ENCODE measurements around the gene IL1A.

Gene IL1A

DNA sequence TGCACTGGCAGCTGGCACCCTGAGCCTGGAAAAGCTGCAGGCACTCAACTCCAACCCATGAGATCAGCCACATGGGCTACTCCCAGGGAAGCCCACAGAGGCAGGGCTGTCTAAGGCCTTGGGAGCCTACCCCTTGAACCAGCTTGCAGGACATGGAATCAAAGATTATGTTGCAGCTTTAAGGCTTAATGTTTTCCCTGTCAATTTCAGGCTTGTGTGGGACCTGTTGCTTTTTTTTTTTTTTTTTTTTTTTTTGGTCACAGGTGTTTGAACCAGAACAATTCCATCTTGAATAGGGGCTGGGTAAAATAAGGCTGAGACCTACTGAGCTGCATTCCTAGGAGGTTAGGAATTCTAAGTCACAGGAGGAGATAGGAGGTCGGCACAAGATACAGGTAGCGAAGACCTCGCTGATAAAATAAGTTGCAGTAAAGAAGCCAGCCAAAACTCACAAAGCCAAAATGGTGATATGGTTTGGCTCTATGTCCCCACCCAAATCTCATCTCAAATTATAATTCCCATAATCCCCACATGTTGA lies 7.5 kb upstream of the IL1A start:
- TF ChIP-seq, protein P1, sequence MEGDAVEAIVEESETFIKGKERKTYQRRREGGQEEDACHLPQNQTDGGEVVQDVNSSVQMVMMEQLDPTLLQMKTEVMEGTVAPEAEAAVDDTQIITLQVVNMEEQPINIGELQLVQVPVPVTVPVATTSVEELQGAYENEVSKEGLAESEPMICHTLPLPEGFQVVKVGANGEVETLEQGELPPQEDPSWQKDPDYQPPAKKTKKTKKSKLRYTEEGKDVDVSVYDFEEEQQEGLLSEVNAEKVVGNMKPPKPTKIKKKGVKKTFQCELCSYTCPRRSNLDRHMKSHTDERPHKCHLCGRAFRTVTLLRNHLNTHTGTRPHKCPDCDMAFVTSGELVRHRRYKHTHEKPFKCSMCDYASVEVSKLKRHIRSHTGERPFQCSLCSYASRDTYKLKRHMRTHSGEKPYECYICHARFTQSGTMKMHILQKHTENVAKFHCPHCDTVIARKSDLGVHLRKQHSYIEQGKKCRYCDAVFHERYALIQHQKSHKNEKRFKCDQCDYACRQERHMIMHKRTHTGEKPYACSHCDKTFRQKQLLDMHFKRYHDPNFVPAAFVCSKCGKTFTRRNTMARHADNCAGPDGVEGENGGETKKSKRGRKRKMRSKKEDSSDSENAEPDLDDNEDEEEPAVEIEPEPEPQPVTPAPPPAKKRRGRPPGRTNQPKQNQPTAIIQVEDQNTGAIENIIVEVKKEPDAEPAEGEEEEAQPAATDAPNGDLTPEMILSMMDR (IDR thresholded peaks at IDR 0.05; ENCODE audit: low read depth, low read length), result no peak
- DNase-seq, result no peak
- Histone ChIP-seq H3K27ac (no peak overlapping the region), H3K9me3 (ENCODE audit: severe bottlenecking) (no peaks in the 10 kb centered on the region), H3K4me3 (ENCODE audit: low read depth, low read length) (no peak overlapping the region), H3K27me3 (ENCODE audit: insufficient read depth, low read depth, severe bottlenecking) (no peaks in the 10 kb centered on the region), H3K36me3 (no peaks in the 10 kb centered on the region)

DNA sequence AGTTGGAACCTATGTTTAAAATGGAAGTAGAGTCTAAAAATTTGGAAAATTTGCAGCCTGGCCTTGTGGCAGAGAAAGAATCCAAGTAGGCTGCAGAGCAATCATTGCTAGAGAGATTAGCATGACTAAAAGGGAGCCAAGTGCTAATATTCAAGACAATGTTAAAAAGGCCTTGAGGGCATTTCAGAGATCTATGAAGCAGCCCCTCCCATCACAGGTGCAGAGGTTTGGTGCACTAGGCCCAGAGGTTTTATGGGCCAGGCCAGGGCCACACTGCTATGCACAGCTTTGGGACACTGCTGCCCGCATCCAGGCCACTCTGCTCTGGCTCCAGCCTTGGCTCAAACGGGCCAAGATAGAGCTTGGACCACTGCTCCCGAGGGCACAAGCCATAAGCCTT lies 6.7 kb upstream of the IL1A start:
- TF ChIP-seq, protein P1 (IDR thresholded peaks at IDR 0.05; ENCODE audit: low read depth, low read length), result no peak
- no peaks in the 10 kb centered on the region for H3K9me3 ChIP-seq (ENCODE audit: severe bottlenecking)
- no peaks in the 10 kb centered on the region for H3K36me3 ChIP-seq
- DNase-seq, result no peak
- no peaks in the 10 kb centered on the region for H3K27me3 ChIP-seq (ENCODE audit: insufficient read depth, low read depth, severe bottlenecking)
- no peak overlapping the region for H3K4me3 ChIP-seq (ENCODE audit: low read depth, low read length)
- no peak overlapping the region for H3K27ac ChIP-seq

DNA sequence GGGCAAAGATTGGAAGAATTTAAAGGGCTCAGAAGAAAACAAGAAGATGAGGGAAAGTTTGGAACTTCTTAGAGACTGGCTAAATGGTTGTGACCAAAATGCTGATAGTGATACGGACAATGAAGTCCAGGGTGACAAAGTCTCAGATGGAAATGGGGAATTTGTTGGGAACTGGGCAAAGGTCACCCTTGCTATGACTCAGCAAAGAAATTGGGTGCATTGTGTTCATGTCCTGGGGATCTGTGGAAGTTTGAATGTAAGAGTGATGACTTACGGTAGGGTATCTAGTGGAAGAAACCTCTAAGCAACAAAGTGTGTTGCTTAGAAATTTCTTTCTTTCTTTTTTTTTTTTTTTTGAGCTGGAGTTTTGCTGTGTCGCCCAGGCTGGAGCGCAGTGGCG lies 6.0 kb upstream of the IL1A start:
- Histone ChIP-seq H3K36me3 (no peaks in the 10 kb centered on the region), H3K4me3 (ENCODE audit: low read depth, low read length) (no peak overlapping the region), H3K27ac (no peak overlapping the region), H3K9me3 (ENCODE audit: severe bottlenecking) (no peaks in the 10 kb centered on the region), H3K27me3 (ENCODE audit: insufficient read depth, low read depth, severe bottlenecking) (no peaks in the 10 kb centered on the region)
- DNase-seq, result no peak
- TF ChIP-seq, protein P1 (IDR thresholded peaks at IDR 0.05; ENCODE audit: low read depth, low read length), result no peak

DNA sequence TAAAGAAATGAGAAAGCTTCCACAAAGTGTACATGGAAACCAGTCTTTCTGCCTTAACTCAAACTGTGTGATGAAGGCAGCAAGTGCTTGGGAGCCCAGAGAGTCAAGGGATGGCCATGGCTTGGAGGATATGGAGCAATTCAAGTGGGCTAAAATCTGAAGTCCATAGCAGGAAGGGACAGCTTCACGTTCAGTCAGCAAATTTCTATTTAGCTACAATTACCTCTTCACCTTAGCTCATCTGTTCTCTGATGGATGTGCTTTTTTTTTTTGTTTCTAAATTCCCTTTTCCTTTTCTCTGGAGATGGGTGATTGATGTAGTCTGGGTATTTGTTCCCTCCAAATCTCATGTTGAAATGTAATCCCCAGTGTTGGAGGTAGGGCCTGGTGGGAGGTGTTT lies 4.9 kb upstream of the IL1A start:
- no peak overlapping the region for H3K27ac ChIP-seq
- H3K9me3 ChIP-seq (ENCODE audit: severe bottlenecking), result no peaks in the 10 kb centered on the region
- H3K4me3 ChIP-seq (ENCODE audit: low read depth, low read length), result no peak overlapping the region
- H3K36me3 ChIP-seq, result no peaks in the 10 kb centered on the region
- no peak for DNase-seq
- TF ChIP-seq, protein P1 (IDR thresholded peaks at IDR 0.05; ENCODE audit: low read depth, low read length), result no peak
- H3K27me3 ChIP-seq (ENCODE audit: insufficient read depth, low read depth, severe bottlenecking), result no peaks in the 10 kb centered on the region

DNA sequence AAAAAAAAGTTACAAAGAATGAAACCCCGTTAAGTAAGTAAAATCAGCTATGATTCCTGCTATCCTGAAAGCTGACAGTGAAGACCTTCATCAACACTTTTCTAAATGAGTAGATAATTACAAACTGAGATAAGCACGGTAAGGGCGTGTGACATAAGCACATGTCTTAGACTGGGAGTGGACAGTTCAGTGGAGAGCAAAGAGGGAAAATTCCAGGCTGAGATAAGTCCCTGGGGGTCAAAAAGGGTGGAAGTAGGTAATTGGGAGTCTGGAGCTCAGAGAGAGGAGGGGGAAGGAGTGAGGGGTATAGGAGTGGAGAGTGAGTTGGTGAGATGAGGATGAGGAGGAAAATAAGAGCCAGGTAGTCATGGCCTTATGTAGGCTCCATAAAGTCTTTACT lies 4.4 kb upstream of the IL1A start:
- Histone ChIP-seq H3K9me3 (ENCODE audit: severe bottlenecking) (no peaks in the 10 kb centered on the region), H3K4me3 (ENCODE audit: low read depth, low read length) (no peak overlapping the region), H3K36me3 (no peaks in the 10 kb centered on the region), H3K27me3 (ENCODE audit: insufficient read depth, low read depth, severe bottlenecking) (no peaks in the 10 kb centered on the region), H3K27ac (no peak overlapping the region)
- no peak for DNase-seq
- TF ChIP-seq, protein P1 (IDR thresholded peaks at IDR 0.05; ENCODE audit: low read depth, low read length), result no peak

DNA sequence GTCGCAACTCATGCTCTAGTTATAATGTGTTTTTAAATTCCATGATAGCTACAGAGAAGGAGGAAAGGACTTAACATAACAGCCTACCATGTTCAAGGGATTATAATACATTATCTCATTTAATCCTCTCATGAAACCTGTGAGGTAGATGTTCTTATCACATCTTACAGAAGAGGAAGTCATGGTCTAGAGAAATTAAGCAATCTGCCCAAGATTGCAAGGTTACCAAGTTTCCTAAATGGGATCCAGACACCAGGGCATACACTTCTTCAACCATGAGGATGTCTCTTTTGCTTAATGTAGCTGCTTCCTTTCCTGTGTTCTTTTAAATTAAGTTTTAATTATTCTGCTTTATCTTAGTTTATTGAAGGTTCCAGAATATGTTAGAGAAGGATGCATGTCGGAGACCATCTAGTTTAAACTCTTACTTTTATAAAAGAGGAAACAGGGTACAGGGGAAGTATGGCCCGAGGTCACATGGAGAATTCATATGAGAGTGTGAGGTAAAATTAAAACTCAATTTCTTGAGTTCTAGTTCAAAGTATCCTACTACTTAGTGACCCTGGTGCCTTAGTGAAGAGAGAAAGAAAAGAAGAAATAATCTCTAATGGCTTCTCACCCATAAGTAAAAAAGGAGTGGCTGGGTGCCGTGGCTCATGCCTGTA lies 3.6 kb upstream of the IL1A start:
- TF ChIP-seq, protein P1 (IDR thresholded peaks at IDR 0.05; ENCODE audit: low read depth, low read length), result no peak
- no peak for DNase-seq
- H3K27ac ChIP-seq, result no peak overlapping the region

More for the DNA sequence above, 3.6 kb upstream of the IL1A start:
- Histone ChIP-seq H3K9me3 (ENCODE audit: severe bottlenecking) (no peaks in the 10 kb centered on the region), H3K36me3 (no peaks in the 10 kb centered on the region), H3K27me3 (ENCODE audit: insufficient read depth, low read depth, severe bottlenecking) (no peaks in the 10 kb centered on the region), H3K4me3 (ENCODE audit: low read depth, low read length) (no peak overlapping the region)

Measured in WERI-Rb-1 (cell line).